Cardiac muscle cell (in vitro differentiated cells and primary cell): ENCODE results near the gene TIMP2. TPM values are rescaled to one million over a fixed set of nuclear protein-coding genes. Genes with fewer than 3 reads are reported as not detected.
"Not testable (repeated sequence)": the region's sequence is repeated elsewhere in the genome, so short reads cannot be mapped to it uniquely, and the experiment has no call there.

Experiments used
- DNase-seq, 2 donors: peaks; one replicate each; pipeline versions ENCODE4 v3.0.0 to v3.0.0-alpha.2; 2010 to 2017; ENCODE audit warnings: low read depth in 1 of 2, low spot score in 1 of 2
- H3K27ac ChIP-seq: fragments of 200-600 bp; sonication (generic); 2 replicates; pipeline ENCODE4 v1.5.1; 2016
- H3K27me3 ChIP-seq: fragments of 200-600 bp; sonication (generic); 2 replicates; pipeline ENCODE4 v1.6.0; 2016; ENCODE audit warnings: control low read depth
- H3K36me3 ChIP-seq: fragments of 200-600 bp; sonication (generic); 2 replicates; pipeline ENCODE4 v1.5.1; 2016; ENCODE audit warnings: control low read depth
- H3K4me1 ChIP-seq: fragments of 200-600 bp; sonication (generic); 2 replicates; pipeline ENCODE4 v1.8.1; 2017; ENCODE audit warnings: low read depth, mild to moderate bottlenecking, mixed run types
- H3K4me3 ChIP-seq: fragments of 200-600 bp; sonication (generic); 2 replicates; pipeline ENCODE4 v1.5.1; 2016; ENCODE audit warnings: mild to moderate bottlenecking
- H3K9me3 ChIP-seq: fragments of 200-600 bp; sonication (generic); 2 replicates; pipeline ENCODE4 v1.5.1; 2017; ENCODE audit warnings: low read depth, mild to moderate bottlenecking, control low read depth
- CTCF ChIP-seq: IDR thresholded peaks from 2 replicates; pipeline ENCODE4 v1.5.1; 2012; ENCODE audit warnings: low read depth, mild to moderate bottlenecking, low read length
- polyA plus RNA-seq: library from polyadenylated mRNA; unstranded; fragments of >200 nt; fragmentation: Nextera tagmentation; extraction: Ambion mirVana; gene quantifications from 2 replicates; pipeline ENCODE4 v1.2.1, GENCODE V29; 2016
- total RNA-seq: library from RNA; depleted of rRNA; stranded (reverse); fragments of >200 nt; gene quantifications from 2 replicates; pipeline ENCODE4 v1.2.3, GENCODE V29; 2016

TIMP2 gene
- total and polyA plus RNA-seq, 2 experiments from 2014 or later: 5.9 to 25.8 TPM

GRCh38 chr17:78965491-78965924, 40.3 kb upstream of the TIMP2 start:
- H3K4me1 ChIP-seq: no peaks in the 10 kb centered on the region
- H3K36me3 ChIP-seq: no peaks in the 10 kb centered on the region
- H3K27ac ChIP-seq: no peak overlapping the region
- no peak for DNase-seq
- H3K4me3 ChIP-seq: no peak overlapping the region
- no peaks in the 10 kb centered on the region for H3K9me3 ChIP-seq
- no peak for TF ChIP-seq CTCF
- no peaks in the 10 kb centered on the region for H3K27me3 ChIP-seq

- no peak overlapping the region for H3K4me3 ChIP-seq
- H3K27ac ChIP-seq: no peak overlapping the region
- DNase-seq: no peak
- H3K9me3 ChIP-seq: no peaks in the 10 kb centered on the region
- no peak for TF ChIP-seq CTCF
- H3K27me3 ChIP-seq: no peaks in the 10 kb centered on the region
- H3K36me3 ChIP-seq: no peaks in the 10 kb centered on the region
- H3K4me1 ChIP-seq: no peaks in the 10 kb centered on the region
Measured at GRCh38 chr17:78963378-78963777, 38.2 kb upstream of the TIMP2 start.

- not testable (repeated sequence) for DNase-seq, H3K27ac ChIP-seq, H3K27me3 ChIP-seq, H3K4me1 ChIP-seq, H3K36me3 ChIP-seq, H3K4me3 ChIP-seq, H3K9me3 ChIP-seq
Measured at GRCh38 chr17:78962984-78963348, 37.8 kb upstream of the TIMP2 start.

- DNase-seq: no peak
- Histone ChIP-seq H3K9me3 (no peaks in the 10 kb centered on the region), H3K36me3 (no peaks in the 10 kb centered on the region), H3K4me1 (no peaks in the 10 kb centered on the region), H3K27me3 (no peaks in the 10 kb centered on the region), H3K4me3 (no peak overlapping the region), H3K27ac (no peak overlapping the region)
- TF ChIP-seq CTCF: no peak
Measured at GRCh38 chr17:78962345-78962983, 37.3 kb upstream of the TIMP2 start.

GRCh38 chr17:78961571-78961970, 36.4 kb upstream of the TIMP2 start:
- no peak for DNase-seq
- H3K4me1 ChIP-seq: no peaks in the 10 kb centered on the region
- no peaks in the 10 kb centered on the region for H3K27me3 ChIP-seq
- no peaks in the 10 kb centered on the region for H3K36me3 ChIP-seq
- no peak overlapping the region for H3K27ac ChIP-seq
- no peak overlapping the region for H3K4me3 ChIP-seq
- no peaks in the 10 kb centered on the region for H3K9me3 ChIP-seq
- TF ChIP-seq CTCF: no peak

GRCh38 chr17:78960928-78961327, 35.7 kb upstream of the TIMP2 start:
- peak in 1 of 2 donors; percentile 47 for DNase-seq
- H3K4me3 ChIP-seq: no peak overlapping the region
- no peaks in the 10 kb centered on the region for H3K27me3 ChIP-seq
- H3K4me1 ChIP-seq: no peaks in the 10 kb centered on the region
- no peaks in the 10 kb centered on the region for H3K36me3 ChIP-seq
- TF ChIP-seq CTCF: no peak
- no peak overlapping the region for H3K27ac ChIP-seq
- no peaks in the 10 kb centered on the region for H3K9me3 ChIP-seq
